RWPE2 (cell line): ENCODE results near the gene STEAP4.

Experiments used
- ATAC-seq: fragments of 200-7000 bp; cut with Tn5 transposase; 3 replicates; pipeline ENCODE4 v1.9.1; 2021; ENCODE audit warnings: low read depth
- DNase-seq: peaks from one replicate; pipeline ENCODE4 v3.0.0-alpha.2; 2020; ENCODE audit warnings: low spot score
- H3K27ac ChIP-seq: fragments of 450-650 bp; 2 replicates; pipeline ENCODE4 v1.5.1; 2017; ENCODE audit warnings: mild to moderate bottlenecking; ENCODE audit not compliant: poor library complexity, severe bottlenecking
- H3K27me3 ChIP-seq: fragments of 250-450 bp; sonication (Bioruptor Pico); 2 replicates; pipeline ENCODE4 v1.5.1; 2021; ENCODE audit warnings: mild to moderate bottlenecking, moderate library complexity; ENCODE audit not compliant: insufficient read depth, poor library complexity, severe bottlenecking
- H3K36me3 ChIP-seq: fragments of 250-450 bp; sonication (Bioruptor Pico); 2 replicates; pipeline ENCODE4 v1.5.1; 2020; ENCODE audit warnings: low read depth, mild to moderate bottlenecking, moderate library complexity
- H3K4me1 ChIP-seq: fragments of 250-450 bp; sonication (Bioruptor Pico); 2 replicates; pipeline ENCODE4 v1.5.1; 2021; ENCODE audit warnings: mild to moderate bottlenecking, moderate library complexity; ENCODE audit not compliant: insufficient read depth, poor library complexity, severe bottlenecking
- H3K4me3 ChIP-seq: fragments of 250-450 bp; sonication (Bioruptor Pico); 2 replicates; pipeline ENCODE4 v1.5.1; 2021; ENCODE audit warnings: mild to moderate bottlenecking, moderate library complexity; ENCODE audit not compliant: severe bottlenecking
- H3K9me3 ChIP-seq: fragments of 250-450 bp; sonication (Bioruptor Pico); 2 replicates; pipeline ENCODE4 v1.5.1; 2021; ENCODE audit warnings: mild to moderate bottlenecking, moderate library complexity; ENCODE audit not compliant: severe bottlenecking
- CTCF ChIP-seq: fragments of 450-650 bp; IDR thresholded peaks from one replicate; pipeline ENCODE4 v1.5.1; 2017; ENCODE audit warnings: mild to moderate bottlenecking, moderate library complexity; ENCODE audit not compliant: poor library complexity, severe bottlenecking

Gene STEAP4

GRCh38 chr7:88324699-88325098 lies 18.0 kb upstream of the STEAP4 start:
- no peaks in the 10 kb centered on the region for H3K4me1 ChIP-seq
- no peak for DNase-seq

GRCh38 chr7:88322151-88322550 lies 15.5 kb upstream of the STEAP4 start:
- no peak for ATAC-seq
- TF ChIP-seq CTCF: no peak
- no peak overlapping the region for H3K4me3 ChIP-seq

More at GRCh38 chr7:88324699-88325098, 18.0 kb upstream of the STEAP4 start:
- H3K27ac ChIP-seq: no peak overlapping the region
- no peak for ATAC-seq
- H3K9me3 ChIP-seq: no peaks in the 10 kb centered on the region
- H3K36me3 ChIP-seq: no peaks in the 10 kb centered on the region
- no peak for TF ChIP-seq CTCF
- no peaks in the 10 kb centered on the region for H3K27me3 ChIP-seq
- H3K4me3 ChIP-seq: no peak overlapping the region

GRCh38 chr7:88321694-88322093 lies 15.0 kb upstream of the STEAP4 start:
- Histone ChIP-seq H3K4me1 (no peaks in the 10 kb centered on the region), H3K9me3 (no peaks in the 10 kb centered on the region), H3K27ac (no peak overlapping the region), H3K4me3 (no peak overlapping the region), H3K27me3 (no peaks in the 10 kb centered on the region), H3K36me3 (no peaks in the 10 kb centered on the region)
- TF ChIP-seq CTCF: no peak
- no peak for DNase-seq
- ATAC-seq: no peak

More at GRCh38 chr7:88322151-88322550, 15.5 kb upstream of the STEAP4 start:
- no peak for DNase-seq
- Histone ChIP-seq H3K4me1 (no peaks in the 10 kb centered on the region), H3K36me3 (no peaks in the 10 kb centered on the region), H3K9me3 (no peaks in the 10 kb centered on the region), H3K27ac (no peak overlapping the region), H3K27me3 (no peaks in the 10 kb centered on the region)

GRCh38 chr7:88318196-88318595 lies 11.5 kb upstream of the STEAP4 start:
- Histone ChIP-seq H3K4me1 (no peaks in the 10 kb centered on the region), H3K9me3 (no peaks in the 10 kb centered on the region), H3K27me3 (no peaks in the 10 kb centered on the region), H3K4me3 (no peak overlapping the region), H3K36me3 (no peaks in the 10 kb centered on the region), H3K27ac (no peak overlapping the region)
- DNase-seq (no peak), ATAC-seq (no peak; the same call in 2 of the 3 replicates)
- no peak for TF ChIP-seq CTCF

- Histone ChIP-seq H3K36me3 (no peaks in the 10 kb centered on the region), H3K4me3 (no peak overlapping the region), H3K27me3 (no peaks in the 10 kb centered on the region), H3K27ac (no peak overlapping the region), H3K4me1 (peaks cover 3% of the 10 kb centered on the region), H3K9me3 (no peaks in the 10 kb centered on the region)
- DNase-seq: no peak
- ATAC-seq: no peak
- TF ChIP-seq CTCF: no peak
These were observed 10.7 kb upstream of the STEAP4 start for GRCh38 chr7:88317422-88317821.
